A673 (cell line): ENCODE results near the gene DNASE1. TPM values are rescaled to one million over a fixed set of nuclear protein-coding genes. Genes with fewer than 3 reads are reported as not detected.
A peak's percentile ranks its signal among the peaks of the same experiment; 100 is the strongest.
"Not testable (repeated sequence)": the region's sequence is repeated elsewhere in the genome, so short reads cannot be mapped to it uniquely, and the experiment has no call there.

ENCODE experiments used
- BruUV-seq: library from RNA; stranded (reverse); fragments of 400-500 nt; replicated peaks from 2 replicates; lab custom pipeline; 2021; lab: Mats Ljungman, UMichigan
- CTCF ChIA-PET: fragments of 300-600 bp; sonication (Branson Sonifier 250); formaldehyde crosslinking; loops from one replicate; lab custom pipeline; 2022; ENCODE audit warnings: antibody characterized with exemption; lab: Charles Lee
- POLR2A ChIA-PET: fragments of 300-600 bp; sonication (Branson Sonifier 250); formaldehyde crosslinking; loops from one replicate; lab custom pipeline; 2022; ENCODE audit warnings: antibody characterized with exemption; ENCODE audit not compliant: low non-redundant PET; lab: Charles Lee
- DNase-seq: peaks from one replicate; pipeline ENCODE4 v3.0.0-alpha.2; 2015; ENCODE audit warnings: low spot score
- H3K27ac ChIP-seq: fragments of 200-600 bp; sonication (generic); 2 replicates; pipeline ENCODE4 v1.5.1; 2016; ENCODE audit warnings: mixed run types, low read depth, mild to moderate bottlenecking, mixed read lengths, antibody characterized with exemption, low read length; ENCODE audit not compliant: poor library complexity, severe bottlenecking
- H3K27me3 ChIP-seq: fragments of 200-600 bp; sonication (generic); replicated peaks from 2 replicates; pipeline ENCODE4 v1.6.1; 2017; ENCODE audit warnings: mixed run types, low read depth, mild to moderate bottlenecking, mixed read lengths, antibody characterized with exemption, low read length; ENCODE audit not compliant: insufficient read depth, poor library complexity
- H3K36me3 ChIP-seq: fragments of 200-600 bp; sonication (generic); 2 replicates; pipeline ENCODE4 v1.6.1; 2016; ENCODE audit warnings: mixed run types, mild to moderate bottlenecking, mixed read lengths, antibody characterized with exemption, low read length; ENCODE audit not compliant: insufficient read depth, poor library complexity, severe bottlenecking
- H3K4me1 ChIP-seq: fragments of 200-600 bp; sonication (generic); 2 replicates; pipeline ENCODE4 v1.6.1; 2017; ENCODE audit warnings: mixed run types, mild to moderate bottlenecking, mixed read lengths, antibody characterized with exemption, low read length; ENCODE audit not compliant: insufficient read depth, poor library complexity, severe bottlenecking
- H3K4me3 ChIP-seq: fragments of 200-600 bp; sonication (generic); 2 replicates; pipeline ENCODE4 v1.5.1; 2016; ENCODE audit warnings: low read depth, mixed run types, mild to moderate bottlenecking, mixed read lengths, low read length; ENCODE audit not compliant: poor library complexity, severe bottlenecking
- H3K9me3 ChIP-seq: fragments of 200-600 bp; sonication (generic); 2 replicates; pipeline ENCODE4 v1.6.1; 2016; ENCODE audit warnings: mixed run types, low read depth, mild to moderate bottlenecking, mixed read lengths, antibody characterized with exemption, low read length; ENCODE audit not compliant: poor library complexity, severe bottlenecking
- CTCF ChIP-seq: fragments of 300-800, 200-600 bp; sonication (generic); conservative IDR thresholded peaks from 2 replicates; pipeline ENCODE4 v1.5.1; 2017; ENCODE audit warnings: low read depth, mild to moderate bottlenecking, antibody characterized with exemption, low read length, moderate library complexity, mixed read lengths
- EZH2 ChIP-seq: fragments of 200-600 bp; sonication (generic); IDR thresholded peaks from 2 replicates; pipeline ENCODE4 v1.6.1; 2017; ENCODE audit warnings: borderline replicate concordance, low read depth, mild to moderate bottlenecking, mixed read lengths, antibody characterized with exemption, low read length; ENCODE audit not compliant: poor library complexity, severe bottlenecking
- intact Hi-C: fragments of 100-400 bp; cut with micrococcal nuclease; formaldehyde crosslinking; loops from one replicate; pipeline ENCODE4 v1.10.0; 2022; ENCODE audit not compliant: unreplicated experiment
- total RNA-seq: library from RNA; stranded (reverse); gene quantifications from 2 replicates; pipeline ENCODE4 v1.2.3, GENCODE V29; 2021

DNASE1 gene
- total RNA-seq, 1 experiment from 2014 or later, result 17.9 TPM

GRCh38 chr16:3655396-3656159 is 1.1 kb downstream of the DNASE1 start:
- POLR2A ChIA-PET, result no interaction called here

GRCh38 chr16:3656160-3656490 is 1.6 kb downstream of the DNASE1 start:
- H3K9me3 ChIP-seq, DNase-seq, intact Hi-C loops, H3K27ac ChIP-seq, POLR2A ChIA-PET, BruUV-seq, CTCF ChIA-PET, H3K27me3 ChIP-seq, H3K4me3 ChIP-seq, H3K4me1 ChIP-seq: not testable (repeated sequence)
- H3K36me3 ChIP-seq, result peaks cover 73% of the 10 kb centered on the region

More at GRCh38 chr16:3655396-3656159, 1.1 kb downstream of the DNASE1 start:
- CTCF ChIA-PET, result interaction anchor here (0.6 kb wide), 1 partner anchor 689 kb away, joined by 3 read pairs; no protein-coding TSS in a partner anchor
- intact Hi-C loops, result no loop called here
- Histone ChIP-seq H3K27me3 (no peaks in the 10 kb centered on the region), H3K27ac (peak overlapping the region; percentile 14), H3K4me3 (no peak overlapping the region), H3K36me3 (peaks cover 72% of the 10 kb centered on the region), H3K9me3 (no peaks in the 10 kb centered on the region), H3K4me1 (no peaks in the 10 kb centered on the region)
- DNase-seq, result no peak
- TF ChIP-seq EZH2, result no peak
- no peak for TF ChIP-seq CTCF
- no TSS peak for BruUV-seq

GRCh38 chr16:3656491-3657468 is 2.3 kb downstream of the DNASE1 start:
- H3K4me3 ChIP-seq, result no peak overlapping the region
- BruUV-seq, result no TSS peak
- POLR2A ChIA-PET, result no interaction called here
- no peaks in the 10 kb centered on the region for H3K9me3 ChIP-seq
- H3K27me3 ChIP-seq, result no peaks in the 10 kb centered on the region
- TF ChIP-seq CTCF (no peak), EZH2 (no peak)
- CTCF ChIA-PET, result interaction anchor here (0.5 kb wide), 1 partner anchor 1083 kb away, joined by 5 read pairs; no protein-coding TSS in a partner anchor
- no peak for DNase-seq
- intact Hi-C loops, result no loop called here
- H3K4me1 ChIP-seq, result no peaks in the 10 kb centered on the region
- H3K27ac ChIP-seq, result no peak overlapping the region
- peaks cover 73% of the 10 kb centered on the region for H3K36me3 ChIP-seq
